ENCODE measurements around the gene VPREB3. TPM values are rescaled to one million over a fixed set of nuclear protein-coding genes. Genes with fewer than 3 reads are reported as not detected.

VPREB3 gene
- total RNA-seq, 3 donors from 2014 or later (not counting 1 experiment from before 2014, with no cell fraction given) = not detected

GRCh38 chr22:23764899-23765881 is 11.0 kb upstream of the VPREB3 start:
- Mint-ChIP-seq H3K4me1 (peaks cover 16 to 40% of the 10 kb centered on the region in 2 donors), H3K36me3 (no peaks in the 10 kb centered on the region), H3K4me3 (peak overlapping the region; percentile 65), H3K9me3 (no peaks in the 10 kb centered on the region), H3K27ac (no peak overlapping the region), H3K27me3 (ENCODE audit: low read depth in 2 of 2) (no peaks in the 10 kb centered on the region)
- no peaks in the 10 kb centered on the region for H3K36me3 ChIP-seq (ENCODE audit: control insufficient read depth, insufficient read depth, low read length)
- H3K27ac ChIP-seq (ENCODE audit: low read length) = no peak overlapping the region
- intact Hi-C loops (cut with micrococcal nuclease) = loop anchor here (5.0 kb wide), 1 partner anchor 82 kb away; no protein-coding TSS in a partner anchor
- H3K27me3 ChIP-seq (ENCODE audit: control insufficient read depth, insufficient read depth, low read length) = no peaks in the 10 kb centered on the region
- H3K9me3 ChIP-seq (ENCODE audit: control insufficient read depth, insufficient read depth, low read length) = no peaks in the 10 kb centered on the region
- DNase-seq = no peak
- H3K4me3 ChIP-seq (ENCODE audit: low read length) = no peak overlapping the region
- peaks cover 62% of the 10 kb centered on the region for H3K4me1 ChIP-seq (ENCODE audit: control insufficient read depth, insufficient read depth, low read length)
- no peak for TF ChIP-seq CTCF (IDR thresholded peaks at IDR 0.05)
- ATAC-seq = no peak
- WGBS (ENCODE audit: insufficient coverage) = 88% methylated on average over 9 of the region's 9 CpGs

GRCh38 chr22:23763954-23764353 is 9.7 kb upstream of the VPREB3 start:
- Mint-ChIP-seq H3K27me3 (ENCODE audit: low read depth in 2 of 2) (no peaks in the 10 kb centered on the region), H3K4me3 (peak overlapping the region; percentile 71), H3K4me1 (peaks cover 16 to 40% of the 10 kb centered on the region in 2 donors), H3K27ac (peak overlapping the region in 1 of 2 donors; percentile 71), H3K9me3 (no peaks in the 10 kb centered on the region), H3K36me3 (no peaks in the 10 kb centered on the region)
- Histone ChIP-seq H3K4me1 (ENCODE audit: control insufficient read depth, insufficient read depth, low read length) (peaks cover 58% of the 10 kb centered on the region), H3K9me3 (ENCODE audit: control insufficient read depth, insufficient read depth, low read length) (no peaks in the 10 kb centered on the region), H3K4me3 (ENCODE audit: low read length) (no peak overlapping the region), H3K27ac (ENCODE audit: low read length) (no peak overlapping the region), H3K36me3 (ENCODE audit: control insufficient read depth, insufficient read depth, low read length) (no peaks in the 10 kb centered on the region), H3K27me3 (ENCODE audit: control insufficient read depth, insufficient read depth, low read length) (no peaks in the 10 kb centered on the region)
- intact Hi-C loops (cut with micrococcal nuclease) = no loop called here
- TF ChIP-seq CTCF (IDR thresholded peaks at IDR 0.05) = no peak
- 69% methylated on average over 7 of the region's 7 CpGs for WGBS (ENCODE audit: insufficient coverage)
- ATAC-seq (no peak), DNase-seq (no peak)

- Mint-ChIP-seq H3K4me3 (peak overlapping the region; percentile 71), H3K36me3 (no peaks in the 10 kb centered on the region), H3K4me1 (peaks cover 16 to 40% of the 10 kb centered on the region in 2 donors), H3K9me3 (no peaks in the 10 kb centered on the region), H3K27me3 (ENCODE audit: low read depth in 2 of 2) (no peaks in the 10 kb centered on the region), H3K27ac (peak overlapping the region in 1 of 2 donors; percentile 71)
- no peak overlapping the region for H3K27ac ChIP-seq (ENCODE audit: low read length)
- no peak for TF ChIP-seq CTCF (IDR thresholded peaks at IDR 0.05)
- WGBS (ENCODE audit: insufficient coverage) = 30% methylated on average over 17 of the region's 17 CpGs
- no peaks in the 10 kb centered on the region for H3K36me3 ChIP-seq (ENCODE audit: control insufficient read depth, insufficient read depth, low read length)
- H3K4me1 ChIP-seq (ENCODE audit: control insufficient read depth, insufficient read depth, low read length) = peaks cover 56% of the 10 kb centered on the region
- no peaks in the 10 kb centered on the region for H3K9me3 ChIP-seq (ENCODE audit: control insufficient read depth, insufficient read depth, low read length)
- no peaks in the 10 kb centered on the region for H3K27me3 ChIP-seq (ENCODE audit: control insufficient read depth, insufficient read depth, low read length)
- intact Hi-C loops (cut with micrococcal nuclease) = no loop called here
- ATAC-seq (peak; percentile 41 to 48 (median 45)), DNase-seq (peak; percentile 40 to 58)
- peak overlapping the region; percentile 18 for H3K4me3 ChIP-seq (ENCODE audit: low read length)
Measured at GRCh38 chr22:23763579-23763945, 9.3 kb upstream of the VPREB3 start.
